Measurements from ENCODE around the gene COQ8B. TPM values are rescaled to one million over a fixed set of nuclear protein-coding genes. Genes with fewer than 3 reads are reported as not detected.

COQ8B gene
- total and polyA plus RNA-seq, 2 of the 4 experiments (the other 2 are of a cell fraction), result 14.9 to 23.2 TPM

DNA sequence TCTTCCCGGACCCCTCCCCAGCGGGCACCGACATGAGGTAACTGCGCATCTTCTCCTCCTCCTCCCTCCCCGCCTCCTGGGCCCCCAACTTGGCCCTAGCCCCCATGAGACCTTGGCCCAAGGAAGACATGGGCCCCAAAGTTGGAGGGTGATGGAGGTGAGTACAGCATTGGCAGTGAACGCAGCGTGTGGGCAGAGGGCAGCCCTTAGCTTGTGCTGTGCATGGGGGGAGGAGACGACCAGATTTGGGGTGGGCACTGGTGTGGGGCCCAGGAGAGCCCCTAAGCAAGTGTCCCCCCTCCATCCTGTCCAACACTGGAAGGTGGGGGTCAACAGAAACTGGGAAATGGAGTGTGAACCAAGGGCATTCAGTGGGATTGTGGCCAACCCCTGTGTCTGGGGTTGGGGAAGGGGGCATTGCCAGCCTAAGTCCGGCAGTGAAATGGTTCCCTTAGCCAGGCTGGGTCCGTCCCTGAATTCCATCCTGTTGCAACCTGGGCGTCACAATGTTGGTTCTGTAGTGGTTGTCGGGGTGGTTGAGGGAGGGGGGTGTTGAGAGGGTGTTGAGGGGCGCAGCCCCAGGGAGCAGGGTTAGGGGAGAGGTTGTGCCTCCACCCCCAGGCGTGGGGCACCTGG is 49.8 kb downstream of the COQ8B start:
- no peak overlapping the region for H3K4me2 ChIP-seq (ENCODE audit: low read depth, low read length)

More for the DNA sequence above, 49.8 kb downstream of the COQ8B start:
- DNase-seq (no peak), ATAC-seq (ENCODE audit: low read depth) (no peak)
- Histone ChIP-seq H3K9me3 (ENCODE audit: control insufficient read depth, insufficient read depth, low read length) (peaks cover 2% of the 10 kb centered on the region; the same call in 1 of the 2 replicates), H3K36me3 (ENCODE audit: control insufficient read depth, insufficient read depth, low read length) (peaks cover 48% of the 10 kb centered on the region), H3K9ac (ENCODE audit: low read depth, low read length) (no peak overlapping the region), H4K91ac (ENCODE audit: insufficient read depth, low read depth, low read length) (no peak overlapping the region), H2BK20ac (ENCODE audit: low read depth, low read length) (no peak overlapping the region), H3K27me3 (ENCODE audit: control insufficient read depth, insufficient read depth, low read length) (no peaks in the 10 kb centered on the region), H2AK9ac (replicated peaks; ENCODE audit: low read depth, low read length, poor library complexity) (peak overlapping the region; percentile 35), H2BK120ac (ENCODE audit: low read depth, low read length) (no peak overlapping the region), H4K20me1 (ENCODE audit: insufficient read depth, low read length) (no peaks in the 10 kb centered on the region), H3K4me1 (ENCODE audit: control insufficient read depth, insufficient read depth, low read length) (peaks cover 6% of the 10 kb centered on the region), H3K4me3 (ENCODE audit: insufficient read depth, low read depth, low read length) (no peak overlapping the region), H3K27ac (ENCODE audit: insufficient read depth, low read length) (no peak overlapping the region), H3K4ac (ENCODE audit: low read depth, low read length) (0 out of 2 replicates have a peak overlapping the region, but pooled peaks have one; percentile 9), H3K79me1 (ENCODE audit: low read depth in 1 of 2, low read length in 2 of 2) (peaks cover 0 to 13% of the 10 kb centered on the region in 2 experiments; a peak in 1 of 4 replicates), H3K18ac (ENCODE audit: low read depth, low read length) (no peak overlapping the region), H3K14ac (replicated peaks; ENCODE audit: low read depth, low read length) (no peak overlapping the region), H3K56ac (ENCODE audit: extremely low read depth, insufficient read depth, low read length) (no peak overlapping the region), H4K8ac (ENCODE audit: low read depth in 2 of 2, low read length in 2 of 2) (no peak overlapping the region), H3K23ac (ENCODE audit: low read depth, low read length) (no peak overlapping the region), H2AK5ac (ENCODE audit: low read depth, low read length) (0 out of 2 replicates have a peak overlapping the region, but pooled peaks have one; percentile 28), H2AFZ (replicated peaks; ENCODE audit: low read length, poor library complexity) (no peak overlapping the region), H2BK5ac (ENCODE audit: low read depth, low read length, poor library complexity, severe bottlenecking) (no peak overlapping the region), H2BK15ac (ENCODE audit: low read depth, low read length) (no peak overlapping the region), H3K9me1 (ENCODE audit: insufficient read depth, low read length) (peaks cover 12% of the 10 kb centered on the region), H4K5ac (ENCODE audit: low read depth, low read length) (no peak overlapping the region)
- ChIA-PET CTCF (no interaction called here), POLR2A (ENCODE audit: unreplicated experiment) (no interaction called here)
- in situ Hi-C loops (cut with MboI; ENCODE audit: low sequenced_read_pairs), result loop anchor here (25.0 kb wide), 1 partner anchor 595 kb away; the partner anchor contains the start of gene HNRNPUL1
- intact Hi-C loops (cut with micrococcal nuclease), result no loop called here
- TF ChIP-seq NFE2L2 (IDR thresholded peaks at IDR 0.05; ENCODE audit: low read depth, low read length), result no peak
- no peak for TF ChIP-seq RFX5 (IDR thresholded peaks at IDR 0.05; ENCODE audit: low read depth, low read length)
- TF ChIP-seq SMC3 (IDR thresholded peaks at IDR 0.05; ENCODE audit: low read depth, low read length), result no peak
- TF ChIP-seq, protein P1, sequence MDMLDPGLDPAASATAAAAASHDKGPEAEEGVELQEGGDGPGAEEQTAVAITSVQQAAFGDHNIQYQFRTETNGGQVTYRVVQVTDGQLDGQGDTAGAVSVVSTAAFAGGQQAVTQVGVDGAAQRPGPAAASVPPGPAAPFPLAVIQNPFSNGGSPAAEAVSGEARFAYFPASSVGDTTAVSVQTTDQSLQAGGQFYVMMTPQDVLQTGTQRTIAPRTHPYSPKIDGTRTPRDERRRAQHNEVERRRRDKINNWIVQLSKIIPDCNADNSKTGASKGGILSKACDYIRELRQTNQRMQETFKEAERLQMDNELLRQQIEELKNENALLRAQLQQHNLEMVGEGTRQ (IDR thresholded peaks at IDR 0.05; ENCODE audit: low read depth, low read length), result no peak
- no peak for TF ChIP-seq BHLHE40 (IDR thresholded peaks at IDR 0.05; ENCODE audit: low read depth, low read length)
- TF ChIP-seq POLR2A (IDR thresholded peaks at IDR 0.05; ENCODE audit: low read depth, low read length), result no peak
- no peak for TF ChIP-seq CEBPB (IDR thresholded peaks at IDR 0.05; ENCODE audit: low read depth, low read length)
- no peak for TF ChIP-seq MXI1 (IDR thresholded peaks at IDR 0.05; ENCODE audit: borderline replicate concordance, low read depth, low read length)
- no peak for TF ChIP-seq RCOR1 (IDR thresholded peaks at IDR 0.05; ENCODE audit: insufficient replicate concordance, low read length)
- no peak for TF ChIP-seq CHD1 (IDR thresholded peaks at IDR 0.05; ENCODE audit: low read depth, low read length)
- TF ChIP-seq FOS (IDR thresholded peaks at IDR 0.05; ENCODE audit: low read depth, low read length), result no peak
- no peak for TF ChIP-seq RAD21 (IDR thresholded peaks at IDR 0.05; ENCODE audit: low read length)
- no peak for TF ChIP-seq MAFK (IDR thresholded peaks at IDR 0.05; ENCODE audit: low read depth, low read length)
- TF ChIP-seq, protein P2, sequence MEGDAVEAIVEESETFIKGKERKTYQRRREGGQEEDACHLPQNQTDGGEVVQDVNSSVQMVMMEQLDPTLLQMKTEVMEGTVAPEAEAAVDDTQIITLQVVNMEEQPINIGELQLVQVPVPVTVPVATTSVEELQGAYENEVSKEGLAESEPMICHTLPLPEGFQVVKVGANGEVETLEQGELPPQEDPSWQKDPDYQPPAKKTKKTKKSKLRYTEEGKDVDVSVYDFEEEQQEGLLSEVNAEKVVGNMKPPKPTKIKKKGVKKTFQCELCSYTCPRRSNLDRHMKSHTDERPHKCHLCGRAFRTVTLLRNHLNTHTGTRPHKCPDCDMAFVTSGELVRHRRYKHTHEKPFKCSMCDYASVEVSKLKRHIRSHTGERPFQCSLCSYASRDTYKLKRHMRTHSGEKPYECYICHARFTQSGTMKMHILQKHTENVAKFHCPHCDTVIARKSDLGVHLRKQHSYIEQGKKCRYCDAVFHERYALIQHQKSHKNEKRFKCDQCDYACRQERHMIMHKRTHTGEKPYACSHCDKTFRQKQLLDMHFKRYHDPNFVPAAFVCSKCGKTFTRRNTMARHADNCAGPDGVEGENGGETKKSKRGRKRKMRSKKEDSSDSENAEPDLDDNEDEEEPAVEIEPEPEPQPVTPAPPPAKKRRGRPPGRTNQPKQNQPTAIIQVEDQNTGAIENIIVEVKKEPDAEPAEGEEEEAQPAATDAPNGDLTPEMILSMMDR (conservative IDR thresholded peaks at IDR 0.05; ENCODE audit: low read depth, low read length), result no peak
- TF ChIP-seq, protein P3, sequence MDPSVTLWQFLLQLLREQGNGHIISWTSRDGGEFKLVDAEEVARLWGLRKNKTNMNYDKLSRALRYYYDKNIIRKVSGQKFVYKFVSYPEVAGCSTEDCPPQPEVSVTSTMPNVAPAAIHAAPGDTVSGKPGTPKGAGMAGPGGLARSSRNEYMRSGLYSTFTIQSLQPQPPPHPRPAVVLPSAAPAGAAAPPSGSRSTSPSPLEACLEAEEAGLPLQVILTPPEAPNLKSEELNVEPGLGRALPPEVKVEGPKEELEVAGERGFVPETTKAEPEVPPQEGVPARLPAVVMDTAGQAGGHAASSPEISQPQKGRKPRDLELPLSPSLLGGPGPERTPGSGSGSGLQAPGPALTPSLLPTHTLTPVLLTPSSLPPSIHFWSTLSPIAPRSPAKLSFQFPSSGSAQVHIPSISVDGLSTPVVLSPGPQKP (IDR thresholded peaks at IDR 0.05; ENCODE audit: borderline replicate concordance, low read depth, low read length), result no peak
- no peak for TF ChIP-seq MAZ (IDR thresholded peaks at IDR 0.05; ENCODE audit: borderline replicate concordance, low read depth, low read length)
- 100% methylated on average over 2 of the region's 14 CpGs; no CpG with 5 or more reads in 1 of the 2 experiments for WGBS, 2 experiments (ENCODE audit: extremely low coverage in 2 of 2, insufficient read length in 1 of 2)
- dilution Hi-C loops (cut with HindIII; ENCODE audit: low sequenced_read_pairs, unreplicated experiment), result no loop called here
- TSS peak; percentile 81 for BruUV-seq (replicated peaks)

All from IMR-90 (cell line).